IPS-20b (cell line): ENCODE results near the gene FXYD5.

Experiments used
- H3K27ac ChIP-seq: one replicate; pipeline ENCODE4 v1.5.1; 2013; ENCODE audit warnings: low read length
- H3K27me3 ChIP-seq: 2 replicates; pipeline ENCODE4 v1.6.1; 2013; ENCODE audit warnings: mild to moderate bottlenecking, low read length, inconsistent platforms; ENCODE audit not compliant: insufficient read depth
- H3K36me3 ChIP-seq: 2 replicates; pipeline ENCODE4 v1.6.1; 2013; ENCODE audit warnings: low read depth, mild to moderate bottlenecking, inconsistent platforms, low read length, moderate library complexity; ENCODE audit not compliant: insufficient read depth
- H3K4me1 ChIP-seq: 2 replicates; pipeline ENCODE4 v1.6.1; 2013; ENCODE audit warnings: mild to moderate bottlenecking, control low read depth, inconsistent platforms, low read length, moderate library complexity; ENCODE audit not compliant: insufficient read depth
- H3K4me3 ChIP-seq: 2 replicates; pipeline ENCODE4 v1.5.1; 2013; ENCODE audit warnings: mild to moderate bottlenecking, low read length, inconsistent platforms
- H3K9ac ChIP-seq: 2 replicates; pipeline ENCODE4 v1.6.1; 2013; ENCODE audit warnings: low read depth, mild to moderate bottlenecking, inconsistent platforms, low read length, moderate library complexity
- H3K9me3 ChIP-seq: 2 replicates; pipeline ENCODE4 v1.6.1; 2013; ENCODE audit warnings: mild to moderate bottlenecking, low read depth, low read length, inconsistent platforms; ENCODE audit not compliant: insufficient read depth

FXYD5 gene, protein sequence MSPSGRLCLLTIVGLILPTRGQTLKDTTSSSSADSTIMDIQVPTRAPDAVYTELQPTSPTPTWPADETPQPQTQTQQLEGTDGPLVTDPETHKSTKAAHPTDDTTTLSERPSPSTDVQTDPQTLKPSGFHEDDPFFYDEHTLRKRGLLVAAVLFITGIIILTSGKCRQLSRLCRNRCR

DNA sequence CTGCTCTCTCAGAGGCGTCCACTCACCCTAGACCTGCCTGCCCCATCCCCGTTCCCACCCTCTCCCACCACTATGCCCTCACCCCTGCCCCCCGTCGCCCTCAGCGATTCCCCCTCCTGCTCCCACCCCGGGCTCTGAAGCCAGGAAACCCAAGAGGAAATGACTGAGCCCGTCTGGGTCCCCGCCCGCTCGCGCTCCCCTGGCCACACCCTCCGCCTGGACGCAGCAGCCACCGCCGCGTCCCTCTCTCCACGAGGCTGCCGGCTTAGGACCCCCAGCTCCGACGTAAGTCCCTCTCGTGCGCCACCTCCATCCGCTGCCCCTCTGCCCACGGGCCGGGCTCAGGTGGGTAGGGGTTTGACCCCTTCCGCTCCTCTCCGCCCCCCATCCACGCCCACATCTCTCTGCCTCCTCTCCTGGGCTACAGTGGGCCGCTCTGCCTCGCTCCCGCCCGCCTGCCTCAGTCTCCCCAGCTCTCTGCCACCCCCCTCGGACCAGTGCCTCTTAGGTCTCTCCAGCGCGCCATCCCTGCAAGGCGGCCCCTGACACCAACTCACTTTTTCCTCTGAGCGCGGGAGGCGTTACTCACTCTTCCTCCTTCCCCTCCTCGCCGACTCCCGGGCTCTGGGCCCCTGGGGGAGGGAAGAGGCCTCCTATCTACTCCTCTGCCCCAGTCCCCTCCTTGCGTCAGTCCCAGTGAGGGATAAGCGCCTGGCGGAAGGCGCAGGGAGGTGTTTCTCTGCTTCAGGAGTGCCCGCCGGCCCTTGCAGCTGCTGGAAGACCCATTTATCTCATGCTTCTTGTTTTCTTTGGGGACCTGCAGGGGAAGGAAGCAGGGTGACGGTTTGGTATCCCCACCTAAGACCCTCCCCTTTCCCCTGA is at the start of gene FXYD5:
Gene FXYD5 (plus strand): TSS at position 211 of the 882 bp plus-strand sequence. CDS start 816 bp downstream, outside the sequence.
- H3K27ac ChIP-seq: peak within 1 kb of the TSS; percentile 33
- H3K9ac ChIP-seq: peak within 1 kb of the TSS; percentile 72
- no peaks in the 10 kb centered on the region for H3K9me3 ChIP-seq
- H3K27me3 ChIP-seq: peaks cover 31% of the 10 kb centered on the region
- H3K4me1 ChIP-seq: peaks cover 14% of the 10 kb centered on the region; the same call in 1 of the 2 replicates
- peaks cover 31% of the 10 kb centered on the region for H3K36me3 ChIP-seq
- H3K4me3 ChIP-seq: peak within 1 kb of the TSS; percentile 80

DNA sequence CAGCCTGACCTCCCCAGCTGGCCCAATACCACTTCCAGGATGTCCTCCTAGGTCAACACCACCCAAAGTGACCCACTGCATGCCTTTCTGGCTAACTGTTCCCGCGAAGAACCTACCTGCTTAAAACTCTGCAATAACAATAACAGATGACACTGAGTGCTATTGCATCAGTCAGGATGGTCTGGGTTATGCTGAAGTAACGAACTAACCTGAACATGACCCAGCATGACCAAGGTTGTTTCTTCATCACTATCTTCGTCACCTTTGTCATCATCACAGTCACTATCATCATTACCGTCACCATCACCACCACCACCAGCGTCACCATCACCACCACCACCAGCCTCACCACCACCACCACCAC is 49.5 kb upstream of the FXYD5 start:
- no peaks in the 10 kb centered on the region for H3K9me3 ChIP-seq
- no peaks in the 10 kb centered on the region for H3K36me3 ChIP-seq
- H3K9ac ChIP-seq: no peak overlapping the region
- H3K27me3 ChIP-seq: no peaks in the 10 kb centered on the region
- no peak overlapping the region for H3K4me3 ChIP-seq
- H3K4me1 ChIP-seq: no peaks in the 10 kb centered on the region
- no peak overlapping the region for H3K27ac ChIP-seq

DNA sequence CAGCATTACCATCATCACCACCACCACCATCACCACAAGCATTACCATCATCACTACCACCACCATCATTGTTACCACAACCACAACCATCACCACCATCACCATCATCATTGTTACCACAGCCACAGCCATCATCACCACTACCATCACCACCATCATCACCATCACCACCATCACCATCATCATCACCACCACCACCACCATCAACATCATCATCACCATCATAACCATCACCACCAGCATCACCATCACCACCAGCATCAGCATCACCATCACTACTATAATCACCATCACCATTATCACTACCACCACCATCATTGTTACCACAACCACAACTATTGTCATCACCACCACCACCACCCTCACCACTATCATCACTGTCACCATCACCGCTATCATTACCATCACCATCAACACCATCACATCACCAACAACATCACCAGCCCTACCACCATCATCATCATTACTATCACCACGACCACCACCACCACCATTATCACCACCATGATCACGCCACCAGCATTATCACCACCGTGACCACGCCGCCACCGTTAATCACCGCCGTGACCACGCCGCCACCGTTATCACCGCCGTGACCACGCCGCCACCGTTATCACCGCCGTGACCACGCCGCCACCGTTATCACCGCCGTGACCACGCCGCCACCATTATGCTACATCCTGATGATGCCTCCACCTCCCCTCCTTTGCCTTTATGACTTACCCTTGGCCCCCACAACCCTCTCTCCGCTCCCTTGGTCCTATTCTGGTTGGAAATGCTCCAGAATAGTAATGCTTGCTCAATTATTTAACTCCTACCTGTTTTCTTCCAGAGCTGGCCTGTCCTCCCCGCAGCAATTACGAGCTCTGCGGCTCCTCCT is 48.9 kb upstream of the FXYD5 start:
- H3K4me3 ChIP-seq: no peak overlapping the region
- no peaks in the 10 kb centered on the region for H3K9me3 ChIP-seq
- H3K4me1 ChIP-seq: no peaks in the 10 kb centered on the region
- no peaks in the 10 kb centered on the region for H3K36me3 ChIP-seq
- no peaks in the 10 kb centered on the region for H3K27me3 ChIP-seq
- no peak overlapping the region for H3K27ac ChIP-seq
- H3K9ac ChIP-seq: no peak overlapping the region

DNA sequence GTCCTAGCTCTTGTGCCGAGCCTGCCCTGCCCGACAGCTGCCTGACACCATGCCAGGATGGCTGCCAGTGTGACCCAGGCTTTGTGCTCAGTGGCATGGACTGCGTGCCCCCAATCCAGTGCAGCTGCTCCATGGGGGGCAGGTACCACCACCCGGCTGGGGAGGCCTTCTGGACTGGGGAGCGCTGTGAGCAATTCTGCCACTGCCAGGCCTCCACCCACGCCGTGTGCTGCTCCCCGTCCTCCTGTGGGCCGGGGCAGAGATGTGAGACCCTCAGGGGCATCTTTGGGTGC is 48.3 kb upstream of the FXYD5 start:
- no peaks in the 10 kb centered on the region for H3K36me3 ChIP-seq
- H3K4me3 ChIP-seq: no peak overlapping the region
- no peak overlapping the region for H3K9ac ChIP-seq
- H3K9me3 ChIP-seq: no peaks in the 10 kb centered on the region
- H3K4me1 ChIP-seq: no peaks in the 10 kb centered on the region
- H3K27me3 ChIP-seq: no peaks in the 10 kb centered on the region
- no peak overlapping the region for H3K27ac ChIP-seq

DNA sequence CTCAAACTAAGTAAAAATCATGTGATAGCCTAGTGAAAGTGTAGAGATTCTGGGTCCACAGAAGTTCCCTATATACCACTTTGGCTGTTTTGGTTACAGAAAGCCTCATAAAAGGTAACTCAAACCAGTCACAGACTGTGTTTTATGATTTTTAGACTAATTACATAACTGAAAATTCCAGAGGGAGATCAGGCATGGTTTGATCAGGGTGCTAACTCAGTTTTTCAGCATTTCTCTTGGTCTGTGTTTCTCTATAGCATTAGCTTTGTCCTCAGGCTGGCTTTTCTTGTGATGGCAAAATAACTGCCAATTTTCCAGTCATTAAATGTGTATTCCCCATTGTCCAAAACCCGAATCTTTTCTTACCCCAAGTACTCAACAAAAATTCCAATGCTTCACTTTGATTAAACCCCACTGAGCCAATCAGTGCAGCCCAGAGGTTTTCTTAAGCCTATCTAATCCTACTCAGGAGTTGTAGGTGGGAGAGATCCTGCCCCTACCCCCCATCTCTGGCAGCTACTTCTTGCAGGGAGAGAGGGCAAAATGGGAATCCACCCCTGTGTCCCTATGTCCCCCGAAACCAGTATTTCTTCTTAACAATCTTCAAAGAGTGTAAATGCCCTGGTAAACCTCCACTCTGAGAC is 47.5 kb upstream of the FXYD5 start:
- Histone ChIP-seq H3K27me3 (no peaks in the 10 kb centered on the region), H3K9me3 (no peaks in the 10 kb centered on the region), H3K36me3 (no peaks in the 10 kb centered on the region), H3K4me3 (no peak overlapping the region), H3K9ac (no peak overlapping the region), H3K4me1 (no peaks in the 10 kb centered on the region), H3K27ac (no peak overlapping the region)

DNA sequence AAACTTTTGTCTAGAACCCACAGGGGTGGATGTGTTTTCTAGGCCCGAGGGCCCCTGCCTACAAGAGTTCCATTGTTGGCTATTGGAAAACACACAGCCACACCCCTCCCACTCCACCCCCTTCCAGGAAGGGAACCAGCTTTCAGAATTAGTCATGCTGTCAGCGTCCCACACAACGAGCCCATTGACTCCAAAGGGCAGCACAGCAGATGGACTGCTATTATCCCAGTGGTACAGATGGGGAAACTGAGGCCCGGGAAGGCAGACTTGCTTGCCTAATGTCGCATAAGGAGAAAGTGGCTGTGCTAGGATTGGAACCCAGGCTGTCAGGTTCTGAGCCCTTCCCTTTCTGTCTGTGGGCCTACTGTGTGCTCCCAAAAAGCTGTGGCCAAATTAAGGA is 47.0 kb upstream of the FXYD5 start:
- H3K9ac ChIP-seq: no peak overlapping the region
- no peak overlapping the region for H3K27ac ChIP-seq

DNA sequence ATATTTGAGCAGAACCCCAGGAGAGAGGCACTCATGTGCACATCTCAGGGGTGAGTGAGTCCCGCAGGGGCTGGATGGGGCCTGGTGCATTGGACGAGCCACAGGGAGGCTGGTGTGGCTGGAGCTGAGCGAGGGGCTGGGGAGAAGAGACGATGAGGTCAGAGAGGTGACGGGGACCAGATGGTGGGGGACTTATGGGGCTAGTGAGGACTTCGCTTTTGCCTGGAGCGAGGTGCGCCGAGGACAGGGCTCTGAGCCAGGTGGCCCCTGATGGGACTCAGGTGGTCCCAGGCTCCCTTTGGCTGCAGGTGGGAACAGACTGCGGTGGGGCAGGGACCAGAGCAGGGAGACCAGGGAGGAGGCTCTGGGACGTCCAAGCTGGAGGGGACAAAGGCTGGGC is 45.8 kb upstream of the FXYD5 start:
- no peak overlapping the region for H3K27ac ChIP-seq
- H3K4me1 ChIP-seq: no peaks in the 10 kb centered on the region
- H3K27me3 ChIP-seq: no peaks in the 10 kb centered on the region
- no peaks in the 10 kb centered on the region for H3K36me3 ChIP-seq
- H3K9me3 ChIP-seq: no peaks in the 10 kb centered on the region
- H3K9ac ChIP-seq: no peak overlapping the region
- H3K4me3 ChIP-seq: no peak overlapping the region

More for the DNA sequence above, 47.0 kb upstream of the FXYD5 start:
- Histone ChIP-seq H3K4me1 (no peaks in the 10 kb centered on the region), H3K9me3 (no peaks in the 10 kb centered on the region), H3K27me3 (no peaks in the 10 kb centered on the region), H3K4me3 (no peak overlapping the region), H3K36me3 (no peaks in the 10 kb centered on the region)

DNA sequence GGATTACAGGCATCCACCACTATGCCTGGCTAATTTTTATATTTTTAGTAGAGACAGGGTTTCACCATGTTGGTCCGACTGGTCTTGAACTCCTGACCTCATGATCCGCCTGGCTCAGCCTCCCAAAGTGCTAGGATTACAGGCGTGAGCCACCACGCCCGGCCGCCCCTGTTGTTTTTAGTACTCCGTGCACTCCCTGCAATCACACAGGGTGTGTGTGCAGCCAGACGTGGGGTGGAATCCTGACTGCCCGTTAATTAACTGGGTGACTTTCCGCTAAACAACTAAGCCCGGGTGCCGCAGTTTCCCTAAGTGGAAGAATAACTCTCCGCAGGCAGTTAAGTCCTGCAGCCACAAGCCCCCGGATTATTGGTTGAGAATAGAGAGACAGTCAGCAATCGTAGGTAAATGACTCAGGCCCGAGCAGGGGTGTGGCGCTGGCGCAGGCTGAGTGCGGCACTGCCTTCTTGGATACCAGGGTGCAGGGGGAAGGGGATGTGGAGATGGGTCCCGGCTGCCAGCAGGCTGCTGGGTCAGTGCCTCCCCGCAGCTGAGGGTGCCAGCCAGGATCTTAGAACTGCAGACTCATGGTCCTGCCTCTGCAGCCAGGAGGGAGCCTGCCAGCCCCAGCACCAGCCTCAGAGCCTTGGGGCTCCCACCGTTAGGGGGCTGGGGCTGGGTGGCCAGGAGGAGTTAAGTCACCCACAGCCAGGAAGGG is 45.0 kb upstream of the FXYD5 start:
- Histone ChIP-seq H3K27ac (no peak overlapping the region), H3K9me3 (no peaks in the 10 kb centered on the region), H3K4me3 (no peak overlapping the region), H3K4me1 (no peaks in the 10 kb centered on the region; the same call in 1 of the 2 replicates), H3K27me3 (no peaks in the 10 kb centered on the region), H3K36me3 (no peaks in the 10 kb centered on the region), H3K9ac (no peak overlapping the region)

DNA sequence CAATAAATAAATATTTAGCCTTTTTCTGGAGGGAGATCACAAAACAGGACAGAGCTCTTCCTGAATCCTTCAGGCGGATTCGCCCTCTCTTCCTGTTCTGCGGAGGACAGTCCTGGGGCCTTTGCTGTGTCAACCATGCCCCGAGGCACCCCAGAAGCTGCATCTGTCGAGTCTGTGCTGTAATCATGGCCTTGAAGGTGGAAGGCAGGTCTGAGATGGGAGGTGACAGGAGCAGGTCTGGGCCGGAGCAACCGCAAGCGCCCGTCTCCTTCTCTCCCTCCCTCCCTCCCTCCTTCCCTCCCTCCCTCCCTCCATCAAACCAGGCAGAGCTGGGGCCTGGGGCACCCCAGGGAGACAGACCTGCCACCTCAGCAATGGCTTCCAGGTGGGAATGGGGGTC is 43.6 kb upstream of the FXYD5 start:
- Histone ChIP-seq H3K27ac (no peak overlapping the region), H3K9ac (no peak overlapping the region), H3K4me1 (peaks cover 5% of the 10 kb centered on the region; the same call in 1 of the 2 replicates), H3K27me3 (no peaks in the 10 kb centered on the region), H3K9me3 (no peaks in the 10 kb centered on the region), H3K36me3 (no peaks in the 10 kb centered on the region), H3K4me3 (no peak overlapping the region)

DNA sequence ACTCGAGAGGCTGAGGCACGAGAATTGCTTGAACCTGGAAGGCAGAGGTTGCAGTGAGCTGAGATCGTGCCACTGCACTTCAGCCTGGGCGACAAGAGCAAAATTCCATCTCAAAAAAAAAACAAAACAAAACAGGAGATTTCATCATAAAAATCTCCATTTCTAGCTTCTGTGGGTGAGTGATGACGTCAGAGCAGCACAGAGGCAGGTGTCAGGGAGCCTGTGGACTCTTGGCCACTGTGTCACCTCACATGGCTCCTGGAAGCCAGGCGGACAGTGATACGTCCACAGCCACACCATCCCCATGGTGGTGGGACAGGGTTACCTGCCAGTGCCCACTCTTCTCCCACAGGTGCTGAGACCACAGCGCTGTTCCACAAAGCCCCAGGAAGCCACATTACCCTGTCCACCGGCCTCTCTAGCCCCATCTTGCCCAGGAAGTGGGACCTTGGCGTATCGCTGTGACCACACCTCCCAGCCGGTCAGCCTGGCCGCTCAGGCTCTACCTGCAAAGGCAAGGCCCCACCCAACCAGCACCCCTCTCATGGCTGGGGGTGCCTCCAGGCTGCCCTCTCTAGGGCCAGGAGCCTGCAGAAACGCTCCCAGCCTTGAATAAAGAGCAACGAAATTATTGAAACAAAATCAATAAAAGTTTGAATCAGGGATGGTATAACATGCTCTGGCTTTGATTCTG is 41.4 kb upstream of the FXYD5 start:
- Histone ChIP-seq H3K4me3 (no peak overlapping the region), H3K9ac (no peak overlapping the region), H3K9me3 (no peaks in the 10 kb centered on the region), H3K27ac (no peak overlapping the region), H3K27me3 (no peaks in the 10 kb centered on the region; the same call in 1 of the 2 replicates), H3K4me1 (peaks cover 5% of the 10 kb centered on the region; the same call in 1 of the 2 replicates), H3K36me3 (no peaks in the 10 kb centered on the region)
